OCI-LY1 (cell line): ENCODE measurements around the gene SLC35F3.

ENCODE experiments used
- CTCF ChIP-seq: fragments of 200-600 bp; sonication (generic), shearing (Covaris generic); IDR thresholded peaks from 2 replicates; pipeline ENCODE4 v1.5.1; 2017; ENCODE audit warnings: mild to moderate bottlenecking, antibody characterized with exemption, low read length, moderate library complexity, mixed read lengths
- EZH2 ChIP-seq: fragments of 200-600 bp; sonication (generic), shearing (Covaris generic); IDR thresholded peaks from 2 replicates; pipeline ENCODE4 v1.8.0; 2017; ENCODE audit warnings: borderline replicate concordance, mixed run types, mild to moderate bottlenecking, antibody characterized with exemption, low read length, moderate library complexity, mixed read lengths

- TF ChIP-seq CTCF (no peak), EZH2 (no peak)
These were observed 427.0 kb downstream of the SLC35F3 start for GRCh38 chr1:234331507-234331906.
